GM18870 (cell line): ENCODE data around the gene KIFBP.
"Not testable (repeated sequence)": the region's sequence is repeated elsewhere in the genome, so short reads cannot be mapped to it uniquely, and the experiment has no call there.

ENCODE experiments used
- ATAC-seq: cut with Tn5 transposase; IDR thresholded peaks from one replicate; pipeline ENCODE4 v1.9.1; 2021; ENCODE audit warnings: moderate library complexity; ENCODE audit not compliant: unreplicated experiment

Gene KIFBP

DNA sequence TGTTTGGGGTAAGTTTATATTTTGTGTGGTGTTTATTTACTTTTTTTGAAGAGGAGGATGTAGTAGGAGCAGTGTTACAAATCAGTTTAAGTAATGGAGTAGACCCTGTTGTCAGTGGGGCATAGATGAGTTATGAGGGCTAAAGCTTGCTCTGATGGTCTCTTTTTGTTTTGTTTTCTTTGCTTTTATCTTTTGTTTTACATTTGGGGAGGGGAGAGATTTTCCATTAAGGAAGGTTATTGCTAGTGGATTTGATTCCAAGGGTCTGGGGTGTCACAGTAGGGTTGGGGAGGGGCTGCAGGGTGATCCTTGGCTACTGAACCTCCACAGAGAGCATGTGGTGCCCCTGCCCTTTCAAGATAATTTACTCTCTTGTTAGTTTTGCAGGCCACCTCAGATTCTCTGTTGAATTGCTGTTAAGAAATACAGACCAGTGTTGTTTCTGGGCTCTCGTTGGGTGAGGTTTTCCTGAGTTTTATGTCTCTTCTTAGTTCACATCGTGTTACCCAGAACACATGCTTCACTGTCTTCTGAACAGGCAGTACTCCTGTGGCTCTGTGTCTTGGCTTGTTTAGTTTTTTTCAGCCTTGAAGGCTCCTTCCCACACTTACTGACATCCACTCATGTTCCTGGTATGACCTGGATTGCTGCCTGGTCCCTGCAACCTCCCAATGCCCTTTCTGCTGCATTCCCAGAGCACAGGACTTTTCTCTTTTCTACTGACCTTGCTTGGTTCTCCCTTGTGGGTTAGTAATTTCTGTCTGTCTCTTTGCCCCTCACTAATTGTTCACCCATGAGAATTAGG is 4.2 kb downstream of the KIFBP start:
- ATAC-seq = no peak

DNA sequence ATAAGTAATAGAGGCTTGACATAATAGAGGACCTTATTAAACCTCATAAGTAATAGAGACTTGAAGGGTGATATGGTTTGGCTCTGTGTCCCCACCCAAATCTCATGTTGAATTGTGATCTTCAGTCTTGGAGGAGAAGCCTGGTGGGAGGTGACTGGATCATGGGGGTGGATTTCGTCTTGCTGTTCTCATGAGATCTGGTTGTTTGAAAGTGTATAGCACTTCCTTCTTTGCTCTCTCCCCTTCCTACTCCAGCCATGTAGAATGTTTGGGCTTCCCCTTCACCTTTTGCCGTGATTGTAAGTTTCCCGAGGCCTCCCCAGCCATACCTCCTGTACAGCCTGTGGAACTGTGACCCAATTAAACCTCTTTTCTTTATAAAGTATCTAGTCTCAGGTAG is 8.6 kb downstream of the KIFBP start:
- peak; percentile 20 for ATAC-seq

DNA sequence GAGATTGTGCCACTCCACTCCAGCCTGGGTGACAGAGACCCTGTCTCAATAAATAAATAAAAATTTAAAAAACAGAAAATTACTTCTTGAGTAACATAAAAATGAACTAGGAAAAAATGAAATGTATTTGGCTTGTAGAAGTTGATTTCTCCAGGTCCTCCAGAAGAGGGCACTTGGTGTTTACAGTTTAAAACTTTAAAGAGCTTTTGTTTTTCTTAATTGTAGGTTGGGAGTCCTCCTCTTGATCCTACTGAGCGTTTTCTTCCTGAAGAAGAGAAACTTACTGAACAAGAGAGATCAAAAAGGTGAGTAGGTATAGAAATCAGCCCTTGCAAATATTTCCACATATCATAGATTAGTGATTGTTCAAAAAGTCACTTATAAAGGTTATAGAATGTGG is 16.2 kb downstream of the KIFBP start:
- no peak for ATAC-seq

DNA sequence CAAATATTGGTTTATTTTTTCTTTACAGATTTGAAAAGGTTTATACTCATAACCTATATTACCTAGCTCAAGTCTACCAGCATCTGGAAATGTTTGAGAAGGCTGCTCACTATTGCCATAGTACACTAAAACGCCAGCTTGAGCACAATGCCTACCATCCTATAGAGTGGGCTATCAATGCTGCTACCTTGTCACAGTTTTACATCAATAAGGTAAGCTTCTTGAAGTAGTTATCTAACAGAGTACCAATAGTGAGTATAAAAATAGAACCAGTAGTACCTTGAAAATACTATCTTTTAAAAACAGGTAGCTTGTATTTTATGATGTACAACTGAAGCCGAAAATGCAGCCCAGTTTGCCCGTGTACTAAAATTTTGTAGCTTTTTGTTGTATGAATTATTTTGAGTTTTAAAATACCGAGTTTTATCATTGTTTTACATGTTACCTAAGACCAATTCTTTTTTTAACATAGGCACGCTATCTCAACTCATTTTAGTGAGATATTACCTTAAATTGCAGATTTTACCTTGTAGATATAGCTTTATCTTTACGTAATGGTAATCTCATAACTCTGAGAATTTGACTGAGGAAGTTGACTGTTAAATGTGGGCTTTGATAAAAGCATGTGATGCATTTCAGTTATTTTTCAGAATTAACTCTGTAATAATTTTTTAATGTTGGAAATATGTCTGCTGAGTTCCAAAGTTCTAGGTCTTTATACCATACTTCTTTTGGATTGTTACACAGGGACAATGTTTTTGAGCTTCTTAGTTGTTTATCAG is 17.3 kb downstream of the KIFBP start:
- no peak for ATAC-seq

DNA sequence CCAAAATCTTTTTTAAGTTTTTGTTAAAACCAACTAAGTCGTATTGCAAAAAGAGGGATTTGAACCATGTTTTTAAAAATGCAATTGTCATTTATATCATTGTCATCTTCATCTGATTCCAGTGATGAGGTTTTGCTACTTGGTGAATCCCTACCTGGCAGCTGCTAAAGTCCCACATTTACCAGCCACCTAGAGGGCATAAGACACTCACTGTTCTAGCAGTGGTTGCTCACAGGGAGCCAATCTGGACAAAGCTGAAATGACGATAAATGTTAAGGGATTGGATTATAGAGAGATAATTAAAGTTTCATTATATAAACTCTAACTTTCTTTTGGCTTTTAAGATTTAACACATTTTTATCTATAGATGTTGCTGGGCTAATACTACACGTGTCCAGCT is 18.7 kb downstream of the KIFBP start:
- ATAC-seq = no peak

DNA sequence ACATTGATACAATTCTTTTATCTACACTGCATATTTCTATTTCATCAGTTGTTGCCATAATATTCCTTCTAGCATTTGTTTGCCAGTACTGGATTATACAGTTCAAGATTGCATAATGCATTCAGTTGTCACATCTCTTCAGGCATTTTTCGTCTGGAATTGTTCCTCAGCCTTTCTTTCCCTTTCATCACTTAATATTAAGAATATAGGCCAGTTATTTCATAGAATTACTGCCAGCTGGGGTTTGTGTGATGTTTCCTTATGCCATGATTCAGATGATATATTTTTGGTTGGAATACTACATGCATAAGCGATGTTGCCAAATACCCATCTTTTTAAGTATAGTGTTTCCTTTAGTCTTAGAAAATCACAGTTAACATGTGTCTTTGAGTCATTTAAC is 20.8 kb downstream of the KIFBP start:
- no peak for ATAC-seq

DNA sequence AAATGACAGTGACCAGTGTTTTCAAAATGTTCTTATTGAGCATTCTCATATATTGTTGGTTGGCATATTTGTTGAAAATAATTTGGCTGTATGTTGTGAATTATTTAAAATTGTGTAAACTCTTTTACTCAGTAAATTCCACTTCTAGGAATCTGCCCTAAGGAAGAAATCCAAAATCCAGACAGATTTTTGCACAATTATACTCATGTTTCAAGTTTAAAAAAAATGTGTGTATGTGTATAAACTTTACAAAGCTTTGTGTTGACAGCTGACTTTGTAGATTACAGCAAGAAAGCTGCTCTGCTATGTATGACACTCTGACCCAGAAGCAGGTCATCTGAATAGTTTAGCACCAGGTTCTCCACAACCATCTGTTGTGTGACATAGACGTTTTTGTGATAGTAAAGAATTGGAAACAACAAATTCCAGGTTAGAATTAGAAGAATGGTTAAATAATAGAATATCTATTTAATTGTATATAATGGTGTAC is 21.6 kb downstream of the KIFBP start:
- no peak for ATAC-seq

DNA sequence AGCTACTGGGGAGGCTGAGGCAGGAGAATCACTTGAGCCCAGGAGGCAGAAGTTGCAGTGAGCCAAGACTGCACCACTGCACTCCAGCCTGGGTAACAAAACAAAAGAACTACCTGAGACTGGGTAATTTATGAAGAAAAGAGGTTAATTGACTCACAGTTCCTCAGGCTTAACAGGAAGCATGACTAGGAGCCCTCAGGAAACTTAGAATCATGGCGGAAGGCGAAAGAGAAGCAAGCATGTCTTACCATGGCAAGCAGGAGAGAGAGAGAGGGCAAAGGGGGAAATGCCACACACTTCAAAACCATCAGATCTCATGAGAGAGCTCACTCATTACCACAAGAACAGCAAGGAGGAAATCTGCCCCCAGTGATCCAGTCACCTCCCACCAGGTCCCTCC is 24.2 kb downstream of the KIFBP start:
- not testable (repeated sequence) for ATAC-seq

DNA sequence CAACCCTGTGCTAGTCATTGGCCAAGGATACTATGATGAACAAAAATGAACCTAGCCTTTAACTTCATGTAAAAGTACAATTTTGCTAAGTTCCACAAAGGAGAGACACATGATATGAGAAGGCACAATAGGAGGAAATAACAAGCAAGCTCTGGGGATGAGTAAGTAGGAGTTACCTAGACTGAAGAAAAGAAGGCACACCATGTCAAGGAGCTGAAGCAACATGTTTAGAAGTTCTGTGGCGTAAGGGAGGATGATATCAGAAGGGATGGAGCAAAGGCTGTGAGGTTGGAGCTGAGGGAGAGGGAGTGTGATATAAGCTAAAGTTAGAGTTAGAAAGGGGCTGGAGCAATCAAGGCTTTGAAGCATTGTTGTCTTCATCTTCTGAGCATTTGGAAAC is 25.6 kb downstream of the KIFBP start:
- no peak for ATAC-seq

DNA sequence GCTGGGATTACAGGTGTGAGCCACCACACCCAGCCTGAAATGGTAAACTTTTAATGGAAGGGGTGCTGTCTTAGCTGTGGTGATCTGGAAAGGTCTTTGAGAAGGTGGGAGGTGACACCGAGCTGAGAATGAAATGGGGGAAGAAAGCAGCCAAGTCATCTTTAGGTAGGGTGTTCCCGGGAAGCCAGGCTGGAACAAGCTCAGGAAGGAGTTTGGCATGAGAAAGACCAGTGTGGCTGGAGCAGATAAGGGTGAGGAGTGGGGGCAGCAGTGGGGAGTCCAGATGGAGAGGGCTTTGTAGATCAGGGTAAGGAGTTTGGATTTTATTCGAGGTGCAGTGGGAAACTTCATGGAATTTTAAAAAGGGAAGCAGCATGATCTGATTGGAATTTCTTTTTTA is 30.0 kb downstream of the KIFBP start:
- no peak for ATAC-seq

DNA sequence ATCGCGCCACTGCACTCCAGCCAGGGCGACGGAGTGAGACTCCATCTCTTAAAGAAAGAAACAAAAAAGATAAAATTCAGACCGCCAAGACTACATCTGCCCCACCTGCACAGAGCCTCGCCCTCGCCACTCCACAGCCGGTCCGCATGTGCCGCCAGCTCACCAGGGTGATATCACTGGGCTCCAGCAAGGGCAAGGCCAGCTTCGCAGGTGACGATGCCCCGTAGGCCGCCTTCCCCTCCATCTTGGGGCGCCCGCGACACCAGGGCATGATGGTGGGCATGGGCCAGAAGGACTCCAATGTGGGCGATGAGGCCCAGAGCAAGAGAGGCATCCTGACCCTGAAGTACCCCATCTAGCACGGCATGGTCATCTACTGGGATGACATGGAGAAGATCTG is 34.0 kb downstream of the KIFBP start:
- no peak for ATAC-seq

DNA sequence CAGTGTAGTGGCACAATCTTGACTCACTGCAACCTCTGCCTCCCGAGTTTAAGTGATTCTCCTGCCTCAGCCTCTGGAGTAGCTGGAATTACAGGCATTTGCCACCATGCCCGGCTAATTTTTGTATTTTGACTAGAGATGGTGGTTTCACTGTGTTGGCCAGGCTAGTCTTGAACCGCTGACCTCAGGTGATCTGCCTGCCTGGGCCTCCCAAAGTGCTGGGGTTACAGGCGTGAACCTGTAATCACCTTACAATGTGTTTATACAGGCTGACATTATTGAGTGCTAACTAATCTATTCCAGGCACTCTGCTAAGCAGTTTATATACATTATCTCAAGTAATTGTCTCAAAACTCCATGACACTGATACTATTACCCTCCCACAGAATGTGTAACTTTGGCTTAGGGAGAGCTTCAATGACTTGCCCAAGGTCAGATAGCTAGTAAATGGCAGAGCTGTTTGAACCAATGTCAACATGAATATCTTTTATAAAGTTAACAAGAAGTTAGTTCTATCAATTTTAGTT is 36.8 kb downstream of the KIFBP start:
- ATAC-seq = no peak

DNA sequence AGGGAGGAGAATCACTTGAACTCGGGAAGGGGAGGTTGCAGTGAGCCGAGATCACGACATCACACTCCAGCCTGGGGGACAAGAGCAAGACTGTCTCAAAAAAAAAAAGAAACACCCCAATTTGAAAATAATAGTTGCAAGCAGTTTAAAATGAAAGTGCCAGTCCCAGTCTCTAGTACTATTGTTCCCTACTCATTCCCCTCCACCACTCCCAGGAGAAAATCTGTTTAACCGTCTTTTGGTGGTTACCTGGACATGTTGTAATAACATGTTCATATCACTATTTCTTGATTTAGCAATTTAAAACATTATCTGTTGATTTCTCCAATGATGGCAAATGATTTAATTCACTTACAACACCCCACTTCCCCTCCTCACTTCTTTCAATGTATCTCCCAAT is 44.7 kb downstream of the KIFBP start:
- ATAC-seq = no peak

DNA sequence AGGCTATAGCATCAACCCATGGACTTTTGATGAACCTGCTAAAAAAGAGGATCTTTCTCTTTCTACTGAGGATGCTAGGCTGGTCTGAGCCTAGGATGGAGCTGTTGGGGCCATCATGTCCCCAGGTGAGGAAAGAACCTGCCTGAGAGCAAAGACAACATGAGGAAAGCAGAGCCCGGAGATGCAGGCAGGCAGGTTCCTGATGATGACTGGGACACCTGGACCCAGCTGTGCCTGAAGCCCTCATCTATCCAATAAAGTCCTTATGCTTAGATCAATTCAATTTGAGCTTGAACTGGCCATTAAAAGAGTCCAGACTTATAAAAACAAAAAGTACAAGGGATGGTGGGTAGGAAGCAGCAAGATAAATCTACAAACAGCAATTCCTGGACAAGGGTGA is 48.9 kb downstream of the KIFBP start:
- ATAC-seq = no peak

DNA sequence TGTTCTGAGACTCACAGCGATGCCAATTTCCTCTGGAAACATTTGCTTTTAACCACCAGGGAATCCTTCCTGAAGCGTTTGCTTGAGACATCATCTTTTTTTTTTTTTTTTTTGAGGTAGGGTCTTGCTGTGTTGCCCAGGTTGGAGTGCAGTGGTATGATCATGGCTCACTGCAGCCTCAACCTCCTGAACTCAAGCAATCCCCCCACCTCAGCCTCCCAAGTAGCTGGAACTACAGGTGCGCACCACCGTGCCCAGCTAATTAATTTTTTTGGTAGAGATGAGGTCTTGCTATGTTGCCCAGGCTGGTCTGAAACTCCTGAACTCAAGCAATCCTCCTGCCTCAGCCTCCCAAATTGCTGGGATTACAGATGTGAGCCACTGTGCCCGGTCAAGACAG is 52.3 kb downstream of the KIFBP start:
- not testable (repeated sequence) for ATAC-seq

DNA sequence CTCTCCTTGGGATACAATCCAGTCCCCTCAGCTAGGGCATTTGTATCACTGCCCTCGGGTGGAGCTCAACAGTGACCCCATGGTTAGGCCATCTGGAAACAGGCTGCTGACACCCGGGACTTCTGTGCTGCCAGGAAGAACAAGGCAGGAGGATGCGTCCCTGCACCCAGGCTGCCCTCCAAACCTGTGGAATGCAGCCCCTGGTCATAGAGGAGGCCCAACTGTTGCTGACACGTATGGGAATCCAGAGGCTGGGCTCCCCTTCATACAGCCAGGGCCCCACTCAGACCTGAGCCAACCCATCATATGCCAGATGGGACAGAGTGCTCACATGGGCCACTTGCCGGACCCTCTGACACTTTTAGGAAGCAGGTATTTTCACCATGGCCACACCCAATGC is 53.8 kb downstream of the KIFBP start:
- ATAC-seq = no peak

DNA sequence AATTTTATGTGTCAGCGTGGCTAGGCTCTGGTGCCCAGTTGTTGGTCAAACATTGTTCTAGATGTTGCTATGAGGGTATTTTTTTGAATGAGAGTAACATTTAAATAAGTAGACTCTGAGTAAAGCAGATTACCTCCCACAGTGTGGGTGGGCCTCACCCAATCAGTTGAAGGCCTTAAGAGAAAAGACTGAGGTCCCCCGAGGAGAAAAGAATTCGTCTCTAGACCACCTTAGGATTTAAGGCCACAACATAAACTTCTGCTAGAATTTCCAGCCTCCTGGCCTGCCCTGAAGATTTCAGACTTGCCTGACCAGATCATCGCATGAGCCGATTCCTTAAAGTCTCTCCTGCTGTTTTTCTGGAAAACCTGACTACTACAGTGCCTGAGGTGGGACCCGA is 54.2 kb downstream of the KIFBP start:
- no peak for ATAC-seq

DNA sequence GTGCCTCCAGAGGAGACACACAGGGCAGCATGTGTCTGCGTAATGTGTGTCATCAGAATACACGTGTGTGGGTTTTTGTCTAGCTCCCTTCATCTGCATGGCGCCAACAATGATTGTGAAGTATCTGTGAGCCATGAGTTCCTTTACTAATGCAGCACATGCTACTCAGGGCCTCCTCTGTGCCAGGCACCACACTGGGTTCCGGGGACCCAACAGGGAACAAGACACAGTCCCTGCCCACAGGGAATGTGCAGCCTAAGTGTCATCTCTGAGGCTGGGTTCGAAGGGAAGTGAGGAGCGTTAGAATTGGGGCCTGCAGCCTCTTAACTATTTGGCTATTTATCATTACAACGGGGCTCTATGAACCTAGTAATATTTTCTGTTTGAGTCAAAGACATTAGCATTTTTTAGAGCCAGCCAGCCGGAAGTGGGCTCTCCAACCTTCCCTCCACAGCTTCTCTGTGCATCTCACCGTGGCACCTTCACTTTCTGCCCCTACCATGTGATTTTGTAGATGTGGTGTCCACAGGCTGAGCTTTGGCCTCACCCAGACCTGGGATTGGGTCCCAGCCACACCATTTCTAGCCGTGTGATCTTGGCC is 55.4 kb downstream of the KIFBP start:
- ATAC-seq = peak; percentile 57

DNA sequence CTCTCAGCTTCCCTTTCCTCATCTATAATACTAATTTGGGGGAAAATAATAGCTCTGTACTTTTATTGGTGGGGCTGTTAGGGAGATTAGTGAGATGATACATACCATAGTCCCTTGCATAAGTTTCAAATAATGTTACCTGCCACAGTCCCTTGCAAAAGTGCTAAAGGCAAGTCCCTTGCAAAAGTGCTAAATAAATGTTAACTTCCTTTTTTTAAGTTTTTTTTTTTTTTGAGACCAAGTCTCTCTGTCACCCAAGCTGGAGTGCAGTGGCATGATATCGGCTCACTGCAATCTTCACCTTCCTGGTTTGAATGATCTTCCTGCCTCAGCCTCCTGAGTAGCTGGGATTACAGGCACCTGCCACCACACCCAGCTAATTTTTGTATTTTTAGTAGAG is 55.9 kb downstream of the KIFBP start:
- no peak for ATAC-seq

DNA sequence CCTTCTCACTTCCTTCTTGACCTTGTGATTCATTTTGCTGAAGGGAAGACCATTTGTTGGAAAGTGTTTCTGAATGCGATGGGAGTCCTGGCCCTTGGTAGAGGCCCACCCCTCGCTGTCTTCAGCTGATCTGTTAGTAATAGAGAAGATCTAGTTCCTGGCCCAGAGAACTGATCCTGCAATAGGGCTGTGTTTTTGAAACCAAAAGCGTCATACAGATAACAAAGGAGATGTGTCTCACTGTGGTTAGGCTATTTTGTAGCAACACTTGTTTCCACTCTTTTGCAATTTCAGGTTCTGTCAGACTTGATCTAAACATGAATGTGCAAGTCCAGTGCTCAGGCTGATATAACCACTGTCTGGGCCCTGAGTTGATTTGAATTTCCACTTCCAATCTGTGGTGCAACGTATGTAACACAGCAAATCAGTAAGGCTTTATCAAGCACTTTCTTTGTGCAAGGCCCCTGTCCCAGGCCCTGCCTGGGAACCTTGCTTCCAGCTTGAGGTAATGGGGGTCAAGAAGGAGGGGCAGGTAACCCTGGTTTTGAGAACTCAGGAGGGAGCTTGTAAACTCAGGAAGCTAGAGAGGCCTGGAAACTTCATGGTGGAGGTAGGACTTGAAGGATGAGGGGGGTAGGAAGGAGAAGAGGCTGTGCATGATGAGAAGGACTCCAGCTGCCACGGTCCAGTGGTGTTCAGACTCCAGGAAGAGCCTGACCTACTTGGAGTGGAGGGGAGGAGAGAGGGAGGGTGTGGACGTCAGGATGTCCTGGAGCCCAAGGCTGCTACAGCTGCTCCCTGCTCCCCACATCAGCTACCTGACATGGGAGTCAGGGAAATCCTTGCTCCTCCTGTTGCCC is 57.1 kb downstream of the KIFBP start:
- peak; percentile 65 for ATAC-seq
